NCI-H526 (cell line): Measurements from ENCODE around the gene NPTXR.
A peak's percentile ranks its signal among the peaks of the same experiment; 100 is the strongest.

ENCODE experiments used
- DNase-seq, 2 experiments: peaks; one replicate each; lab custom pipeline; 2025; lab: John Stamatoyannopoulos, UW

The NPTXR gene

DNA sequence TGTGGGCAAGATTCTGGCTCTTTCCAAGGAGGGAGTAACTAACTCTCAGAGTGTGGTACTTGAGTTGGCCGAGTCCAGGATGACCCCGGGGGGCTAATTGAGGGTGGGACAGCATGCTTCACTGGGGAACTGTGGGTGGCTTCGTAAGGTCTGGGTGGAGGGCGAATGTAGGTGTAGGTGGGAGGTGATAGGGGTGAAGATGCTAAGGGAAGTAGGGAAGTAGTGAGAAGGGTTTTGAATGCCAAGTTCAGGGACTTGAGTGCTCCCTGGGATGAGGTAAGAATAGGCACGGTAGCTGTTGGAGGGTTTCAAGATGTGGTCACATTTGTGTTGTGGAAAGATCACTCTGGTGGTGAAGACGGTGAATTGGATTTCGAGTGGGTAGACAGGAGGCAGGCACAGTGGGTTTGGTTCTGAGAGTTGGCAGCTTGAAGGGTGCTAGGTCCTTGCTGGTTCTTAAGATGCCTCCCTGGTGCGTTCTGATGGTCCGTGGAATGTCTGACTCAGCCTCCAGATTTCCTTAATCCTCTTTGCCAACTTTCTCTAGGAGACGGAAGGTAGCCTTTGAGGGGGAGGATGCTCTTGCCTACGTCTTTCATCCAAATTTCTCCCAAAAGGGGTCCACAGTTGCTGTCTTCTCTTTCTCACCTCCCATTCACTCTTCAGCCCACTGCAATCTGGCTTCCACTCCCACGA, 47.4 kb downstream of the NPTXR start:
- DNase-seq: no peak

DNA sequence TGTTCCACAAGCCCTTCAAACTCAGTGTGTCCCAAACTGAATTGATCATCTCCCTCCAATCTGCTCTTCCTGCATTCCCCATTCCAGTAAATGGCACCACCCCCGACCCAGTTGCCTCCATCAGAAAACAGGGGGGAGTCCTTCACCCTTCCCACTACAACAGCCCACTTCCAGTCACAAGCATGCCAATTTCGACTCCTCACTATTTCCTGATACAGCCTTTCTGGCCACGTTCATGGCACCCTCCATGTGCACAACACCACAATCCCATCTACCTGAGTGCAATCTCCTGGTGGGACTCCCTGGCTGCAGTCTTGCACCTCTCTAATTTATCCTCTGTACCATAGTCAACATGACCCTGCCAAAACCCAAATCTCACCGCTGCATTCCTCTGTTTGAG, 48.3 kb downstream of the NPTXR start:
- no peak for DNase-seq

DNA sequence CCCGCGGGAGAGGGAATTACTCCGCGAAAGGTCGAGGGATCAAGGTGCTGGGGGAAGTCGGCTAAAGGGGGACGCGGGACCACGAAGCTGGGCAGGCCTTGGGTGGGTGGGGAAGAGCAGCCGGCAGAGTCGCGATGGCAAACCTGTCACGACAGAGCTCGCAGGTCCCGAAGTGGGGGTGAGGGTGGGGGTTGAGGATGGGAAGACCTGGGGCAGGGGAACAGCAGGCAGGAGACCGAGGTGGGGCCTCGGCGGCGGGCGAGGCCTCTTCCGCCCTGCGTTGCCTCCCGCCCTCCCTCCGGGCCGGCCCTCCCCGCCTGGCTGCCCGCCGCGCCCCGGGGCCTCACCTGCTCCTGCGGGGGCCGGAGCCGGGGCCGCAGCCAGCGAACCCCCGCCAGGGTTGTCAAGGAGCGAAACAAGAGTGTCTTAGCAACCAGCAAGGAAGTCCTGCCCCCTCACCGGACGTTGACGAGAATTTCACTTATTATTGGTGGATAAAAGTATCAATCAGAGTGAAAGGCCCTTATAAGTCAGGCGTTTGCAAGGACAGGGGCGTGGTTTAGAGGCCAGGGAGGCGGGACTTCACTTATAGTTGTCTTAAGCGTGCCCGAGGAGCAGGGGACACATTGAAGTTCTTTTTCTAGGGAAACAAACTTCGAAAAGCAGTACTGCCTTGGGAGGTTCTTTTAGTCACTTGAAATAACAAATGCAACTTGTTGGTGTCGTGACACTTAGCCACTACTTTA, 49.9 kb downstream of the NPTXR start, which contains the start of gene DNAL4:
Gene DNAL4 (minus strand): TSS at position 423 of the 746 bp plus-strand sequence. CDS start 11,412 bp downstream, outside the sequence.
- DNase-seq: peak; percentile 93 to 96

DNA sequence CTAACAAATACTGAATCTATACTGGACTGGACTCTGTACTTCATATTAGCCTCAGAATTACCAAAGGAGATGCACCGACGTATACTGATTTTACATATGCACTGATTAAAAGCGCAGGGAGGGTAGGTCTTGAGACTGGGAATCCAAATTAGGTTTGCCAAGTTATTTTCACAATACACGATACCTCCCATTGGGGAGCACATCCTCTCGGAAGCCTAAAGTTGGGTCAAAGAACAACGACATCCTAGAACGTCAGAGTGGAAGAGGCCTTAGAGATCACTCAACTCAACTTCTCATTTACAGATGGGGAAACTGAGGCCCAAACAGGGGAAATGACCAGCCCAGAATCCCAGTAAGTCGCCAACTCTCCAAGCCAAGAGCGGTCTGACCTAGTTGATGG, 50.5 kb downstream of the NPTXR start:
- no peak for DNase-seq

- no peak for DNase-seq
Measured at GRCh38 chr22:38792833-38793232, 51.0 kb downstream of the NPTXR start.

GRCh38 chr22:38789606-38790005, 54.2 kb downstream of the NPTXR start:
- DNase-seq: no peak

GRCh38 chr22:38788846-38789245, 55.0 kb downstream of the NPTXR start:
- no peak for DNase-seq

DNA sequence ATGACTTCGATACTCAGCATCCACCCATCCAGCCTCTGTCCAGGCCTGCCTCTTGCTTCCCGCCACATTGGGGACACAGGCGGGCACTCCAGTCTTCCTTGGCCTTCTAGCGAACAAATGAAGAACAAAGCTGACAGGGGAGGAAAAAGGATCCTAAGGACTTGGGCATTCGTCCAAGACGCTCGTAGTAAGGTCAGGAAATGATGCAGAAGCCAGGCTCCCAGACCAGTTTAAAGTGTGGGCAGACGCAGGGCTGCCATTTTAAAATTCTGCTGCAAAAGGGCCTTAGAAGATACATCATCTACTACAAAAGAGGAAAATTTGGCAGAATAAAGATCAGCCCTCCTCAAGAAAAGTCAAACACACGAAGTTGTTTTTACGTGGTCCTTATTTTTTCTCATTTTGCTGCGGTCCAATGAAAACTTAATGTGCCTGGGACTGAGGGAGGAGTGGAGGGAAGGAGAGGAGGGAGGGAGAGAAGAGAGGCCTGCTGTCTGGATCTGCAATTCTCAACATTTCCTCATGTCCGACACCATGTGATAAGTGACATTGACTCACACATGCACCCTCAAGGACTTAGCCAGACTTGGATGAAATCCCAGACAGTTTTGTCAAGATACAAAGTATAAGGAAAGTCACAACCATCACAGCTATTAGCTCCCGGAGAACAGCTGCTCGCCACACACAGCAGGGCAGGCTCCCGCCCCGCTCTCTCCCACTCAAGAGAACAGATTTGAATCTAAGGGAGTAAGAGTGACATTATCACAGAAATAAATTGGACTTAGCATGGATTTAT, 55.6 kb downstream of the NPTXR start:
- no peak for DNase-seq

DNA sequence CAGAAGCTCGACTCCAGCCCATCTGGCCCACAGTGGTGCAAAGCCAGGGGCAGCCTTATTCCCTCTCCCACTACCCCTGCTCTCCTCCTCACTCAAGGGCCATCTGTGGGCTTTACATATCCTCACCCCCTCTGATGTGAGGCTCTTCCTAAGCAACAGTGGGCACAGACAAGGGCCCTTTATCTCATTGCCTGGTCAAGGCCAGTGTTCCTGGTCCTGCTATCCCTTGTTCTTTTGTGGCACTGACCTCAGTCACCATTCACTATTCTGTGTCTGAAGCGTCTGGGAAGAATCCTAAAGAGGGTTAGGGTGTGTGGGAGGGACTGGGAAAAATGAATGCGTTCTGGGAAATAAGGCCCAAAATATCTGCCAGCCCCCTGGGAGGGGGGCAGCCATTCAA, 57.2 kb downstream of the NPTXR start:
- no peak for DNase-seq

- no peak for DNase-seq
Measured at GRCh38 chr22:38784856-38785255, 59.0 kb downstream of the NPTXR start.

DNA sequence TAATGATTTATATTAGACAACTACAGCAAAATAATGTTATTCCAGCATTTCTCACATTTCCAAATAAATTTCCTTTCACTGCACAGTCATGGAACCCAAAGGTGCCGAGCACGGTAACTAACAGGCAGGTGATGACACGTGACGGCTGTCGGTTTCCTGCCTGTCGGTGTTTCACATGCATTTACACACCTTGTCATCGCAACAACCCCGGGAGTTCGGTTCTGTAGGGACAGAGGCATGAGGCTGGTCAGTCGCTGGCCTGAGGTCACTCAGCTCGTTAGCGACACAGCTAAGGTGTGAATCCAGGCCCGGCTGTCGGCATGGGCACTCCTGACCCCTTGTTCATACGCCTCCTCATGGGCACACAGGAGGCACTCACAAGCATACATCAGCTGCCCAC, 59.8 kb downstream of the NPTXR start:
- no peak for DNase-seq

- DNase-seq: no peak
Measured at GRCh38 chr22:38783095-38783615, 60.7 kb downstream of the NPTXR start.

DNA sequence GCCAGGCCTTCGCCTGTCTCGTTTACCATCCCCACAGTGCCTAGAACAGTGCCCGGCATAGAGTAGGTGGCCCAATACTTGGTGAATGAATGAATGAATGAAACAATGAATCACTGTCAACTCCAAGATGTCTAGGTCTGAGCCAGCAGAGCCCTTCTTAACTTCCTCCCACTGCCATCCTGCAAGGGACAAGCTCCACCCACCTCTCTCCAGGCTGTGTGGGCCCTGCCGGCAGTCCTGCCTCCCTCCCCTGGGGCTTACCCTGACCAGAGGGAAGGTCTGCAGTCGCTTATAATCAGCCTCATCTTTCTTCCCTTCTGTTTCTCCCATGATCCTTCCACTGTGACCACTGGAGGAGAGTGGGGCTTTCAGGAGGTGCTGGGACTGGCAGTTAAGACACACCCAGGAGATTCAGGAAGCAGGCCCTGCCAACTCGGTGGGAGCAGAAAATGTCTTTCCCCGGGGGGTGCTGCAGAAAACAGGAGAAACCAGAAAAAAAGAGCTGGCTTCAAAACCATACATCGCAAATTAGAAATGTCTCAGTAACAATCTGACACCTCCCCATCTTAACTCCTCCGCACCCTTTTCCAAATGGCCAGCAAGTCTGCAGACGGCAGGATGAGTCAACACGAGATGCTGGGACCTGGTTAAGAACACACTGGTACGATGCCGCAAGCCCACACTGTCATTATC, 61.3 kb downstream of the NPTXR start:
- no peak for DNase-seq

DNA sequence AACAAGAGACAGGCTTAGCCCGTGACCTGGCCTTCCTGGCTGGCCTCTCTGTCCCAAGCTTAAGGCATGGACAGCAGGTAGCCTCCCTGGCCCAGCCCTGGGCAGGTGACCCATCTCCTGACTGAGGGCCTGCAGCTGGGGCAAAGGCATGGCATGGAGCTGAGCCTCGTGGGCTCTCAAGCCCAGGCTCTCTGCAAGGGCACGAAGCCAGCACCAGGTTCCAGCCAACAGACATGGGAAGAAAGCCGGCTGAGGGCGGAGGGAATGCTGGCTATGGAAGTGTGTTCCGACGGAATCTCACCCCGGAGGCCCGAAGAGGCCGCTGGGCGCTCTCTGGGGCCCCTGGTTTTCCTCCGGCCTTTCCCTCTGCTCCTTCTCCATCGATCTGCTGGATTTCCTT, 62.8 kb downstream of the NPTXR start:
- no peak for DNase-seq

GRCh38 chr22:38777087-38777671, 66.6 kb downstream of the NPTXR start:
- DNase-seq: no peak

- DNase-seq: no peak
Measured at GRCh38 chr22:38776086-38776485, 67.7 kb downstream of the NPTXR start.

GRCh38 chr22:38775656-38776055, 68.2 kb downstream of the NPTXR start:
- DNase-seq: no peak

DNA sequence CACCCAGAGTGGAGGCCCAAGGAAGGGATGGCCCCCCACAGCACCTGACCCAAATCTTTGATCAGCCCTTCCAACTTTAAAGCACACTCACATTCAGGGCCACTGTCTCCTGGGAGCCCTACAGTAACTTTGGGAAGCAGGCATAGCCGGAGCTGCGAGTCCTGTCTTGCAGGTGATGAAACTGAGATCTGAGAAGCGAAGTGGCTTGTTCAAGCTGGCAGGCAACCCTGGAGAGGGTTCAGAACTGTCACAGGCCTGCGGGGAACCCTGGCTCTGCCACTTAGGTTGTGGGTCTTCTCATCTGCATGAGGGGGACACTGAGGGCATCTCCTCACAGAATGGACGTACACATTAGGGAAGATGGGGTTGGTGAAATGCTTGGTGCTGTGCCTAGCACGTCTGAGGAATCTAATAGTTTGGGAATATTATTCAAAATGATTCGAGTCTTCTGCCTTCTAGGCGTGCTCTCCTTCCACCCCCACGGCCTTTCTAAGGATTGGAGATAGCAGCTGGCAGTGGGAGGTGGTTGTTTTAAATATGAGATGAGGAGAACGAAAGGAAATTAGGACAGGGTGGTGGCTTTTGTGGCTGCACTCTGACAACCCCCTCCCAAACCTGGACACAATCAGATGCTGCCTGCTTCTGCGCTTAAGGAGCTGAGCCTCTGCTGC, 69.2 kb downstream of the NPTXR start:
- DNase-seq: no peak

DNA sequence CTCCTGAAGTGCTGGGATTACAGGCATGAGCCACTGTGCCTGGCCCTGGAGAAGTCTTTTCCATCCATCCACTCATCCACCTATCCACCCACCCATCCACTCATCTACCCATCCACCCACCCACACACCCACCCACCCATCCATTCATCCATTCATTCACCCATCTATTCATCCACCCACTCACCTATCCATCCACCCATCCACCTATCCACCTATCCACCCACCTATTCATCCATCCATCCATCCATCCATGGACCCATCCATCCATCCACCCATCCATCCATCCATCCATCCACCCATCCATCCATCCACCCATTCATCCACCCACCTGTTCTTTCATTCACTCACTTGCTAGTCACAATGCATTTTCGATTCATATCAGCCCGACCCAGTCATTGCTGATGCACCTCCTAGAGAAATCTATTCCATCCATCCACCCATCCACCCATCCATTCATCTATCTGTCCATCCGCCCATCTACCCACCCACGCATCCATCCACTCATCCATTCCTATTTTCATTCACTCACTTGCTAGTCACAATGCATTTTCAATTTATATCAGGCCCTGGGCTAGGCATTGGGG, 70.4 kb downstream of the NPTXR start:
- no peak for DNase-seq

- no peak for DNase-seq
Measured at GRCh38 chr22:38772623-38772873, 71.3 kb downstream of the NPTXR start.
